GM21723 (cell line): ENCODE data around the gene SENP7.
"Not testable (repeated sequence)": the region's sequence is repeated elsewhere in the genome, so short reads cannot be mapped to it uniquely, and the experiment has no call there.

Experiments
- ATAC-seq: cut with Tn5 transposase; IDR thresholded peaks from one replicate; pipeline ENCODE4 v1.9.1; 2021; ENCODE audit warnings: mild to moderate bottlenecking, moderate library complexity; ENCODE audit not compliant: unreplicated experiment

The SENP7 gene

GRCh38 chr3:101333883-101334282 lies 179.1 kb downstream of the SENP7 start:
- no peak for ATAC-seq

- ATAC-seq, result no peak
Observed at GRCh38 chr3:101329016-101329673, 183.9 kb downstream of the SENP7 start.

DNA sequence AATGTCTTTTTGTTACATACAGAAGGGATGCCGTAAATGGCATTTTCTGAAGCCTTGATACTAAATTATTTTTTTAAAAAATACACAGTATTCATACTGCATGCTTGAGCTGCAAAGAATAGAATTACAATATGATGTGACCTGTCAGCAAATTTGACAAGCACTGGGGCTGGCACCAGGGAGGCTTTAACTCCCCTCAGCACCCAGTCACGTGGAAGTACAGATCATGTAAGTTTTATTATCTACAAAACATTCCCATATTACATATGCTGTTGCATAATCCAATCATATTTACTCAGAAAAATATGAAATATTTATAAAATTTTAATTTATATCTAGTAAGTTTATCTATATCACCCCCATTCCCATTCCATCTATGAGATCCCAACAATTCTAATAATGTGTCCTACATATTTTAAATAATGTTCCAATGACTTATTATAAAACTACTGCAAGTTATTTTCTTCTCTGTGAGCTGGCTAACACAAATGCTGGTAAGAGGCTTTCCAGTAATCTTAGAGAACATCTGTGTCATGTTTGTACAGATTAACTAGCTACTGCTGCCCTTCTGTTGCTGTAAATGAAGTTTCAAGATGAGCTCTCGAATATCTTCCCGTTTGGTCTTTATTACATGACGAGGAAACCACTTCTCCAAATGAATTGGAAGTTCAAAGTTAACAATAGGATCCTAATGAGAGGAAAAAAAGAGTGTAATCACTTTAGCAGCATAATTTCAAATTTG lies 187.4 kb downstream of the SENP7 start:
- no peak for ATAC-seq

GRCh38 chr3:101320475-101320874 lies 192.5 kb downstream of the SENP7 start, which contains the start of gene IMPG2:
Gene IMPG2 (minus strand): TSS chr3:101320575. CDS start chr3:101320372, 203 bp downstream.
- ATAC-seq, result no peak

DNA sequence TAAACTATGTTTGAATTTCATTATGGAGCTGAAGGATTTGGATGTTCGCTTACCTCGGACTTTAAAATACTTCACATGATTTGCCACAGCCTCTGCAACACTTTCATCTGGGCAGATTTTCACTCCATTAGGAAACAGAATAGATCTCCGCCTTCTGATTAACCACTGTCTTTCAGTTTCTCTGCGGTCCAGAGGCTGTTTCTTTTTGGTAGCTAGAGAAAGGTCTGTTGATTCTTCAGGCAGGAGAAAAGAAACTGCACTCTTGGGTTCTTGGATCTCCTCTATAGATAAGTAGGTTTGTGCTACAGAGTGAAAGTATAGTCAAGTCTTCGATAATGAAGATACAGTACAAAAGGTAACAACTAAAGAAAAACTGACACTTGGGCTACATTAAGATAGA lies 193.5 kb downstream of the SENP7 start:
- ATAC-seq, result no peak

DNA sequence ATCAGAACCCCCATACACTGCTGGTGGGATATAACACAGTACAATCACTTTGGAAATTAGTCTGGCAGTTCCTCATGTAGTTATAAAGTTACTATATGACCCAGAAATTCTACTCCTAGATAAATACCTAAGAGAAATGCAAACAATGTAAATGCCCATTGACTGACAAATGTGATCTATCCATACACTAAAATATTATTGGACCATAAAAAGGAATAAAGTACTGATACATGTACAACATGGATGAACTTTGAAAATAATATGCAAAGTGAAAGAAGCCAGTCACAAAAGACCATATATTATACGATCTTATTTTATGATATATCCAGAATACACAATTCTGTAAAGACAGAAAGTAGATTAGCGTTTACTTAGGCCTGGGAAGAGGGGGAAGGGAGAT lies 200.5 kb downstream of the SENP7 start:
- no peak for ATAC-seq

- no peak for ATAC-seq
Observed at GRCh38 chr3:101311676-101312075, 201.3 kb downstream of the SENP7 start.

- no peak for ATAC-seq
Observed at GRCh38 chr3:101310978-101311375, 202.0 kb downstream of the SENP7 start.

- not testable (repeated sequence) for ATAC-seq
Observed at GRCh38 chr3:101308147-101308772, 204.8 kb downstream of the SENP7 start.

DNA sequence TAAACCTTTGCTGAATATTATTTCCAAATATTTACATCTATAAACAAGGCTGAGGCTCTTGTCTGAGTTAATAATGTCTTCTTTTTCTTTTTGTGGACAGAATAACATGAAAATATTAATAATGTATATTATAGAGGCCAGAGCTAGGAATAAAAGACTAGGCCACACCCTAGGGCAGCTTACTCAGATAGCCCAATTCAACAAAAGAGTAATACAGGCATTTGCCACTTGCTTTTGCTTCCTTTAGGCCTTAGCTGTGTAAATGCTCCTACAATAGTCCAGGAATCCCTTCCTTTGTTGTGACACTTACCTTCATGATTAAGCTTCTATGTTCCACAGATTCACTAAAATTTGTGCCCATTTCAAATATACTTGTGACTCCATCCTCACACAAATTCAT lies 209.2 kb downstream of the SENP7 start:
- no peak for ATAC-seq

GRCh38 chr3:101303089-101303731 lies 209.8 kb downstream of the SENP7 start:
- peak; percentile 49 for ATAC-seq

DNA sequence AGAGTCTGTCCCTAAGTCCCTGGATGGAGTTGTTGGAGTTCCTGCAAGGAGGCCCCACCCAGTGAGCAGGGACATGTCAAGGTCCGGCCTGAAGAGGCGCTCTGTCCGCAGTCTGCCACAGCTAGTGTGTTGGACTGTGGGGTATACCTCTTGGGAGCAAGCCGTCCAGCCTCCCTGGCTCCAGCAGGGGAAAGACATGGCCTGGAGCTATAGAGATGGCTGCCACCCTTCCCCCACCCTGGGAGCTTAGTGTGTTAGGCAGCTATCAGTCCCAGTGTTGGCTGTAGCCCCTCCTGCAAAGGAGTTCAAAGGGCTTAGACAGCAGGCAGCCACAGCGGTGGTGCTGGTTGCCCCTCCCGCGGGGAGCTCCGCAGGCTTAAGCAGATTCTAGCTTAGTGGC lies 212.9 kb downstream of the SENP7 start:
- no peak for ATAC-seq

DNA sequence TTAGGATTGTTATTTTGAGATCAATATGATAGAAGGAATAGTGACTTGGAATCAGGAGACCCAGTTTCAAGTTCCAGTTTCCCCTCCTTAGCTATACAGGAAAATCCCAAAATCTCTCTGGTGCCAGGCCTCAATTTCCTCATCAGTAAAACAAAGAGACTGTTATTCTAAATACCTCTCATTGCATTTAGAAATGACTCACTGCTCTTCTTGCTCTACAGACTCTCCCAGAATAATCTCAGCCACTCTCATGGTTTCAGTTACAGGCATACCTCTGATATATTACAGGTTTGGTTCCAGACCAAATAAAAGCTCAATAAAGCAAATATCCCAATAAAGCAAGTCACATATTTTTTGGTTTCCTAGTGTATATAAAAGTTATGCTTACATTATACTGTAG lies 221.0 kb downstream of the SENP7 start:
- ATAC-seq, result no peak

GRCh38 chr3:101288294-101288693 lies 224.7 kb downstream of the SENP7 start:
- no peak for ATAC-seq

DNA sequence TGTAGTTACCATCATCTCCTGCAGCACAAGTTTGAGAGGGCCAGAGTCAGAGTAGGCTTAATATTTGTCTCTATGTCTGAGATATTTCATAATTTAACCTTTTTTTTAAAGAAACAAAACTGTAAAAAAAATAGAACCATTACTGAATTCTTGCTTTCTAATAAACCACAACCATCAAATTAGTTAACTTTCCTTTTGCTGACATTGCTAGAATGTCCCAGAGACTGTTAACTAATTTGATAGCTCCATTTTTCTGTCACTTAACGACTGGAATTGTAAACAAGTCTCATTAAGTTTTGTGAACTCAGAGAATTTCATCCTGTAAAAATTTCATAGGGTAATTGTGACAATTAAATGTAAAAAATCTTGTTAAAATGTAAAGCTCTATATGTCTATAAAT lies 228.3 kb downstream of the SENP7 start:
- no peak for ATAC-seq

DNA sequence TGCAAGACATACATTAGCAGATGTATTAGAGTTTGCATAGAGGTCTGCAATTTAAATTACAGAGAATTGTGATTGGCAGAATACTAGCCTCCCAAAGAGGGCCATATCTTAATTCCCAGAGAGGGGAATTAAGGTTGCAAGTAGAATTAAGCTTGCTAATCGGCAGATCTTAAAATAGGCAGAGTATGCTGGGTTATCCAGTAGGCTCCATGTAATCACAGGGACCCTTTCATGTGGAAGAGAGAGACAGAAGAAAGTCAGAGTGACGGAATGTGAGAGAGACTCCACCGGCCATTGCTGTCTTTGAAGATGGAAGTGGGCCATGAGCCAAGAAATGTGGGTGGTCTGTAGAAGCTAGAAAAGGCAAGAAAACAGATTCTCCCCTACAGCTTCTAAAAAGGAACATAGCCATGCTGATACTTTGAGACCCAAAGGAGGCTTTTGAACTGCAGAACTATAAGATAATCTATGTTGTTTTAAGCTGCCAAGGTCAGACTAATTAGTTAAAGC lies 231.4 kb downstream of the SENP7 start:
- no peak for ATAC-seq

DNA sequence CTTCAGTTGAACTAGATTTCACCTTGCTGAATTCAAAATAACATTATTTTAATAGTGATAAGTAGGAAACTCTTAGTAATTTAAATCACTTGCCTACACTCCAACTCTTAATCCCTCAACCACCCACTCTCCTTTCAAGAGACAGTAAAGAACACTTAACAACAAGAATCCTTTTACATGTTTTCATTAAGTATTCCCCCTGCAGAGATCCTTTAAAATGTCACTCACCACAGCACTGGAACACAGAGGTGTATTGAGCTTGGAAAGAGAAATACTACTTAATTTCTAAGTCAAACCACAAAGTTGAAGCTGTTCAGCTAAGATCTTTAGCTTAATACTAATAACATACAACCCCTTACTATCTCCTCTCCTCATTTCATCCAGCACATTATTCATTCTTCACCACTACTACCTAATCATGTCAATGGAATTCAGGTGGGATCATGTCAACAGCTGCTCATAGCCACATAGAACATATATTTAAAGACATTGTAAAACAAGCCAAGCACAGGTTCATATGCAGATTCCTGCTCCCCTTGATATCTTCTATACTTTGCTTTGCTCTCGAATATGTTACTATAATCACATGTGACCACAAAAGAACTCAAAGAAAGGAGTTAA lies 233.1 kb downstream of the SENP7 start:
- no peak for ATAC-seq

DNA sequence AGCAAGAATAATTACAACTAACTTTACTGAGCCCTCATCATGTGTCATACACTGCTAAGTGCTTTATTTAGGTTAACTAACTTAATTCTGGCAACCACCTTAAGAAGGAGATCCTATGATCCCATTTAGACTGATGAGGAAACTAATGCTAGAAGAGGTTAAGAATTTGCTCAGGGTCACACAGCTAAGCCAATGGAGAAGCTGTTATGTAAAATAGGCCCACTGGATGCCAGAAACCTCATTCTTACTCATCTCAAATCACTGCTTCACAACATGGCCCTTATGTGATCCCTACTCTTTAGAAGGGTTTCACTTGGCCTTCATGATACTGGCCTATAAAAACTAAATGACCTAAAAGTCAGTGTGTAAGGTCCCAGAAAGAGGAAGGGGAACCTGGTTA lies 233.8 kb downstream of the SENP7 start:
- ATAC-seq, result no peak

GRCh38 chr3:101278727-101279126 lies 234.3 kb downstream of the SENP7 start:
- no peak for ATAC-seq
